Bone marrow (tissue), 2 donors: ENCODE measurements around the gene ELP4.

Experiments
- DNase-seq, 2 donors: peaks; one replicate each; lab custom pipeline; 2025; lab: John Stamatoyannopoulos, UW

Gene ELP4

GRCh38 chr11:31822927-31823643 is 313.5 kb downstream of the ELP4 start:
- no peak for DNase-seq

DNA sequence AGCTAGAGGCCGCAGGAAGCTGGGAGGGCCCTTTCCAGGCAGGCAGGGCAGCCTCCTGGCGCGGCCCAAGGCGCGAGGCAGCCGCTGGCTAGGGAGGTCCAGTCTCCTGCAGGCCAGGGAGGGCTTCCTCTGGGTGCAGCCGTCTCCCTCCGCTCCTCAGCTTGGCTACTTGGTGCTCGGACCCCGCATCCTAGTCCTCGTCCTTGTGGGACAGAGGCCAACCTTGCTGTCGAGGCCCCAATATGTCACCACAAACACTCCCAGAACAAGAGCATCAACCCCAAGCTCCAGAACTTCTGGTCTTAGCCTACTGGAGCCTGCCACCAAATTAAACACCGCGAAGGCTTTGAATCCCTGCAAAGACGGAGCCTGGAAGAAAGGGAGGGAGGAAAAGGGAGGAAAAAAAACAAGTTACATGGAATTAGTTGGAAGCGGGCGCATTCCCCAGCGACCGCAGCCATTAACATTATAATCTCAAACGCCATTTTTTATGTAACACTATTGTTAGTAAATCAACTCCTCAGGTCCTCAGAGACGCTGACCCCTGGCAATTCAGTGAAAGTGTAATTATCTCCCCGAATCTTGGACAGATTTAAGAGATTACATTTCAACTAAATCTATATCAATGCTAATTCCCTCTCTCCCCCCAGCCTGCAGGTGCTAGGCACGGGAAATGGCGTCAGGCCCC is 314.2 kb downstream of the ELP4 start:
- DNase-seq: no peak

DNA sequence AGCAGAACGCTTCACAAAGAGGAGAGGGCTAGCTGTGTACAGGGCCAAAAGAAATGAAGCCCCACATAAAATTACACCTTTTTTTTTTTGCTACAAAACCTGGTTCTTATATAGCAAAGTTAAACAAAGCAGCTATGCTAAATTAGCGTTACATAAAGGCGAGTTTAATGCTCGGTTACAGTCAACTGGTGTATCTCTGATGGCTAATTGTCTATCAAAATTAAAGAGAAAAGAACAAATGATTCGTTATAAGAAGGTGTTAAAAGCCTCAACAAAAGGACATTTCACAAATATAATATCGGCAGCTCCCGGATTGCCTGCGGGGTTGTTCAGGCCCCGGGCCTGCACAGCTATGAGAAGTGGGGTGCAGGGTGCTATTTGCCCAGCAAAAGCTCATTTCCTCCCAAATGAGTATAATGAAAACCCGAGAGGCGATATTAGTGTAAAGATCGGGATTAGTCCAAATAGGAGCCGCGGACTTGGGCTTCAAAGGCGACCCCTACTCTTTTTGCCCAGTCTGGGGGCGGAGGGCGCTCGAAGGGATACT is 314.8 kb downstream of the ELP4 start:
- no peak for DNase-seq

GRCh38 chr11:31824879-31825837 is 315.6 kb downstream of the ELP4 start:
- no peak for DNase-seq

DNA sequence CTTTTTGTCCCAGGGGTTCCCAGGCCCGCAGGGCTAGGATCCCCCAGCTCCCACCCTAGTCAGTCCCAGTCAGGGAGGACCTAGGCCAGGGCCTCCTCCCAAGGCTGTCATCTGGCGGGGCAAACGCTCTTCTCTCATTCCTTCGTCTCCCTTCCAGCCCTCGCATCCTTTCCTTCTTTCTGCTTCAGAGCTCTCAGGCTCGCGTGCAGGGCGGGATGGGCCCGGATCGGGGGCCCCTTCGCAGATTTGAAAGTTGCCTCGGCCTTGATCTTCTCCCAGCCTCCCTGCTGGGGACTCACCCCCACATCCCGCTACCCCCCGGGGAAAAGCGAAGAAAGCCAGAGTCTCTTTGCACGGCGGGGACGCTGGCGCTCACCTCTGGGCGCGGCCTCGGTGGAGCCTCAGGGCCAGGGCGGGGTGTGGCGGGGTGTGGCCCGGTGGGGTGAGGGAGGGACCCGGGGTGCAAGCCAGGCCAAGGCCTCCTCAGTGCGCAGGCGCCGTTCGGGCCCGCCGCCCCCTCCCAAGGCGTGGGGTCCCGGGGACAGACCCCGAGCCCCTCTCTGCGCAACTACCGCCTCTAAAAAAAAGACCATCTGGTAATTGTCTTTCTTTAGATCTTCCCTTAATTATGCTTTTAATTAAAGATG is 316.4 kb downstream of the ELP4 start:
- DNase-seq: no peak

GRCh38 chr11:31826536-31827438 is 317.2 kb downstream of the ELP4 start:
- no peak for DNase-seq

DNA sequence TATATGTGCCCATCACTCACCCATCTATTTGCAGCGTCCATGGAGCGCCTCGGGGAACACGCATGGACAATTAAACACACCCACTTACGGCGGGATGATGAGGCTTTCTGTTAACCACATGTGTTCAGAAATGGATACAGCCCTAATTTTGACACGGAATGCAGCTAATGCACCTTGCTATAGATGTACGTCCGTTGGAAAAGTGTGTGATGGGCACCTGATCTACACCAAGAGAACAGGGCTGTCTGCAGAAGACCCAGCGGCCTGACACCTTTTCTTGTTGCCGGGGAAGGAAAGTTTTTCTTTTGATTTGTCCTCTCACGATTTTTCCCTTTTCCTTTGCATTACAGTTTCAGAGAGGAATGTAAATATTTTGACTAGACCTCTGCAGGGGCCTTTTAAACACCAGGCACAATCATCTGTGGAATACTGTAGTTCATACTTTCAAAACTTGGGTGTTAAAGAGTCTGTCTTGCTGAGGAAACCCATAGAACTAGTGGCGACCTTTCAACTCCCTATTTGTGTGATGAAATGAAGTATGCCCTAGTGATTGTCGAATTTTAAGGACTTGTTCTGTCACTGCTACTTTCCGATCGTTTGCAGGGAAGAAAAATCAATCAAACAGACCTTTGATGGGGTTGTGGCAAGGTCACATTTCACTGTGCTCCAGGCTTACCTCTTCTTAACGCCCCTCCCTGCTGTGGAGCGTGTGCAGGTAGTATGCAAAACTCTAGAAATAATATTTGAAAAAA is 318.1 kb downstream of the ELP4 start:
- no peak for DNase-seq

DNA sequence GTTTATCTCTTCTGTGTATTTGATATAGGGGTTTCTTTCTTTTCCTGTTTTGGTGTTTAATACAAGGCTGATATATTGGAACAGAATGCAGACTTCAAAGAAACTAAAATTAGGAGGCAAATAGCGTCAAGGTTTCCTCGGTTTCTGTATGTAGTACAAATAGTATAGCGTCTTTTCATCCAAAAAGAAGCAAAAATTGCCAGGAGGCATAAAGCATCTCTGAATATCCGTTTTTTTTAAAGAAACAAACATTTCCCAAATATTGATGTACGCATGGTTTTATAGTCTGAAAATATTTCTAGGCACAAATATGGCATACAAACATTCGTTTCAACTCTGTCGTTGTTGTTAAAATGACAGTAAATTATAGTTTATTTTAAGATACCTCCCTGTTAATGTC is 318.6 kb downstream of the ELP4 start:
- DNase-seq: no peak

GRCh38 chr11:31830406-31830805 is 320.8 kb downstream of the ELP4 start:
- no peak for DNase-seq

- no peak for DNase-seq
Observed at GRCh38 chr11:31834237-31834636, 324.7 kb downstream of the ELP4 start.
